Measurements from ENCODE around the gene ATG3. TPM values are rescaled to one million over a fixed set of nuclear protein-coding genes. Genes with fewer than 3 reads are reported as not detected.

ATG3 gene
- total and polyA plus RNA-seq, 2 donors (not counting 3 experiments of a cell fraction or from before 2014, with no cell fraction given): 36.0 to 62.4 TPM

- no peaks in the 10 kb centered on the region for H4K20me1 ChIP-seq (replicated peaks; ENCODE audit: control insufficient read depth, extremely low read depth, insufficient read depth, low read length)
- POLR2A ChIA-PET: interaction anchor here (0.6 kb wide), 1 partner anchor 200 kb away, joined by 5 read pairs; no protein-coding TSS in a partner anchor
- CTCF ChIA-PET: interaction anchor here (0.8 to 1.5 kb wide), 3 partner anchors 10 to 221 kb away, joined by 4 read pairs; partner anchors contain the start of gene SLC9C1
- FAIRE-seq (no peak), DNase-seq (ENCODE audit: low read depth, low spot score) (no peak)
- no peaks in the 10 kb centered on the region for H3K9me1 ChIP-seq (replicated peaks; ENCODE audit: control insufficient read depth, extremely low read depth, insufficient read depth, low read length)
- H3K27me3 ChIP-seq (ENCODE audit: control insufficient read depth in 2 of 2, insufficient read depth in 2 of 2, low read length in 2 of 2): no peaks in the 10 kb centered on the region
- dilution Hi-C loops (cut with MboI; ENCODE audit: extremely low pct_ligation_motif_present, low sequenced_read_pairs) (no loop called here), intact Hi-C loops (cut with micrococcal nuclease) (no loop called here)
- H3K9me3 ChIP-seq (replicated peaks; ENCODE audit: control insufficient read depth, insufficient read depth, low read length): no peaks in the 10 kb centered on the region
- no peak overlapping the region for H3K9ac ChIP-seq (replicated peaks; ENCODE audit: extremely low read depth, insufficient read depth, low read length)
- no peaks in the 10 kb centered on the region for H3K79me2 ChIP-seq (ENCODE audit: control insufficient read depth, insufficient read depth, low read length)
- H3K27ac ChIP-seq (ENCODE audit: insufficient read depth, low read depth, low read length): no peak overlapping the region
- no peak overlapping the region for H2AFZ ChIP-seq (ENCODE audit: low read depth, low read length)
- H3K4me1 ChIP-seq (ENCODE audit: control insufficient read depth, extremely low read depth, insufficient read depth, low read length): no peaks in the 10 kb centered on the region
- H3K36me3 ChIP-seq (ENCODE audit: control insufficient read depth in 2 of 2, extremely low read depth in 1 of 2, insufficient read depth in 2 of 2, low read length in 2 of 2): no peaks in the 10 kb centered on the region
- H3K4me3 ChIP-seq (replicated peaks in 1 of 3; ENCODE audit: insufficient read depth in 1 of 3, low read depth in 1 of 3, low read length in 3 of 3): no peak overlapping the region
- no peak for TF ChIP-seq CTCF (IDR thresholded peaks at IDR 0.05; ENCODE audit: extremely low read depth in 1 of 2, insufficient read depth in 1 of 2, low read depth in 1 of 2, low read length in 2 of 2)
- no peak for TF ChIP-seq GATA2 (IDR thresholded peaks at IDR 0.05; ENCODE audit: insufficient read depth, insufficient read length, low read depth, low read length)
- TF ChIP-seq MAX (IDR thresholded peaks at IDR 0.05; ENCODE audit: insufficient read depth, insufficient read length): no peak
- TF ChIP-seq FOS (IDR thresholded peaks at IDR 0.05; ENCODE audit: borderline replicate concordance, insufficient read depth, low read length): no peak
- TF ChIP-seq EZH2 (IDR thresholded peaks at IDR 0.05; ENCODE audit: borderline replicate concordance, low read depth, low read length, severe bottlenecking): no peak
- TF ChIP-seq POLR2AphosphoS5 (IDR thresholded peaks at IDR 0.05; ENCODE audit: insufficient read depth, low read depth, low read length): no peak
- TF ChIP-seq JUN (IDR thresholded peaks at IDR 0.05; ENCODE audit: borderline replicate concordance, insufficient read depth, insufficient read length, low read depth): no peak
- TF ChIP-seq POLR2A (IDR thresholded peaks at IDR 0.05; ENCODE audit: low read depth, low read length): no peak
- no peak for TF ChIP-seq MYC (IDR thresholded peaks at IDR 0.05; ENCODE audit: low read depth, low read length)
- H3K4me2 ChIP-seq (ENCODE audit: insufficient read depth, low read length): no peak overlapping the region
- no TSS peak for BruUV-seq (replicated peaks)
Measured at GRCh38 chr3:112514527-112515128, 47.1 kb downstream of the ATG3 start.

Measured in endothelial cell of umbilical vein (primary cell).